Measurements from ENCODE around the gene KCTD21.
A peak's percentile ranks its signal among the peaks of the same experiment; 100 is the strongest.

KCTD21 gene

DNA sequence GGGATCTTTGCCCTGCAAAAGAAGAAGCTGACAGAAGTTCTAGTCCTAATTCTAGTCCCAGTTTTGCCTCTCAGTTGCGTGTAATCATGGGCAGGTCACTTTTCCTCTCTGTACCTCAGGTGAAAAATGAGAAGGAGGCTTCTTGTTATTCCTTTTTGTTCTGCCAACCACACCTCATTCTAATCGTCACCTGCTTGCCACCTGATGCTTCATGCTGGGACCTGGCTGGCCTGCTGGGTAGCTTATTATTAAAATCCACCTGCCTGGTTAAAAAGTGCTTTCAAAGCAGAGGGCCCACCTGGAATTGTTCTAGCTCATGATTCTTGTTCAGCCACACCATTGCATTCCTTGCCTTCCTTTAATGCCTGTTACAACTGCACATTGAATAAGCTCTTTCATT, 40.6 kb downstream of the KCTD21 start:
- H3K9me3 Mint-ChIP-seq: no peaks in the 10 kb centered on the region
- H3K4me3 Mint-ChIP-seq: no peak overlapping the region
- DNase-seq: no peak
- no peaks in the 10 kb centered on the region for H3K27me3 Mint-ChIP-seq
- peaks cover 3% of the 10 kb centered on the region for H3K36me3 Mint-ChIP-seq (ENCODE audit: insufficient read depth)
- H3K27ac Mint-ChIP-seq: no peak overlapping the region
- no peaks in the 10 kb centered on the region for H3K4me1 Mint-ChIP-seq (ENCODE audit: low read depth in 2 of 2)
- ATAC-seq (replicated peaks): no peak

- no peaks in the 10 kb centered on the region for H3K27me3 Mint-ChIP-seq
- no peaks in the 10 kb centered on the region for H3K9me3 Mint-ChIP-seq
- no peak for DNase-seq
- H3K4me1 Mint-ChIP-seq (ENCODE audit: low read depth in 2 of 2): peaks cover 0 to 6% of the 10 kb centered on the region in 2 donors
- H3K4me3 Mint-ChIP-seq: no peak overlapping the region
- peaks cover 2% of the 10 kb centered on the region for H3K36me3 Mint-ChIP-seq (ENCODE audit: insufficient read depth)
- no peak overlapping the region for H3K27ac Mint-ChIP-seq
- no peak for ATAC-seq (replicated peaks)
Observed at GRCh38 chr11:78145511-78146025, 42.9 kb downstream of the KCTD21 start.

- no peaks in the 10 kb centered on the region for H3K27me3 Mint-ChIP-seq
- peaks cover 6% of the 10 kb centered on the region for H3K36me3 Mint-ChIP-seq (ENCODE audit: insufficient read depth)
- peaks cover 13 to 28% of the 10 kb centered on the region in 2 donors for H3K4me1 Mint-ChIP-seq (ENCODE audit: low read depth in 2 of 2)
- H3K27ac Mint-ChIP-seq: no peak overlapping the region
- ATAC-seq (replicated peaks): no peak
- no peaks in the 10 kb centered on the region for H3K9me3 Mint-ChIP-seq
- no peak for DNase-seq
- H3K4me3 Mint-ChIP-seq: peak overlapping the region; percentile 62 to 86
Observed at GRCh38 chr11:78140392-78141077, 47.9 kb downstream of the KCTD21 start.

GRCh38 chr11:78139422-78140391, 48.7 kb downstream of the KCTD21 start, which contains the start of gene ALG8:
Gene ALG8, minus strand, starts transcription at chr11:78139626. Its CDS starts 38 bp downstream, at chr11:78139588.
- DNase-seq (peak; percentile 97 to 98 (median 97)), ATAC-seq (replicated peaks) (peak; percentile 94)
- Mint-ChIP-seq H3K4me3 (peak within 1 kb of the TSS; percentile 86 to 91), H3K9me3 (no peaks in the 10 kb centered on the region), H3K27ac (peak within 1 kb of the TSS; percentile 85 to 92), H3K36me3 (ENCODE audit: insufficient read depth) (peaks cover 12% of the 10 kb centered on the region), H3K27me3 (no peaks in the 10 kb centered on the region), H3K4me1 (ENCODE audit: low read depth in 2 of 2) (peaks cover 13 to 28% of the 10 kb centered on the region in 2 donors)

- no peaks in the 10 kb centered on the region for H3K9me3 Mint-ChIP-seq
- H3K4me1 Mint-ChIP-seq (ENCODE audit: low read depth in 2 of 2): peaks cover 13 to 28% of the 10 kb centered on the region in 2 donors
- H3K27me3 Mint-ChIP-seq: no peaks in the 10 kb centered on the region
- peak overlapping the region; percentile 85 to 92 for H3K27ac Mint-ChIP-seq
- peak; percentile 44 for ATAC-seq (replicated peaks)
- H3K36me3 Mint-ChIP-seq (ENCODE audit: insufficient read depth): peaks cover 12% of the 10 kb centered on the region
- DNase-seq: peak in 1 of 3 experiments; percentile 2
- peak overlapping the region; percentile 86 to 91 for H3K4me3 Mint-ChIP-seq
Observed at GRCh38 chr11:78138694-78139421, 49.6 kb downstream of the KCTD21 start.

- ATAC-seq (replicated peaks) (no peak), DNase-seq (no peak)
- Mint-ChIP-seq H3K27ac (peak overlapping the region; percentile 85 to 92), H3K9me3 (no peaks in the 10 kb centered on the region), H3K27me3 (no peaks in the 10 kb centered on the region), H3K36me3 (ENCODE audit: insufficient read depth) (peaks cover 12% of the 10 kb centered on the region), H3K4me3 (peak overlapping the region; percentile 86 to 91), H3K4me1 (ENCODE audit: low read depth in 2 of 2) (peaks cover 13 to 28% of the 10 kb centered on the region in 2 donors)
Observed at GRCh38 chr11:78138291-78138690, 50.1 kb downstream of the KCTD21 start.

- no peaks in the 10 kb centered on the region for H3K9me3 Mint-ChIP-seq
- no peak overlapping the region for H3K27ac Mint-ChIP-seq
- H3K27me3 Mint-ChIP-seq: no peaks in the 10 kb centered on the region
- ATAC-seq (replicated peaks): no peak
- H3K4me1 Mint-ChIP-seq (ENCODE audit: low read depth in 2 of 2): peaks cover 0 to 10% of the 10 kb centered on the region in 2 donors
- no peak overlapping the region for H3K4me3 Mint-ChIP-seq
- peaks cover 6% of the 10 kb centered on the region for H3K36me3 Mint-ChIP-seq (ENCODE audit: insufficient read depth)
- no peak for DNase-seq
Observed at GRCh38 chr11:78132475-78132874, 56.0 kb downstream of the KCTD21 start.

GRCh38 chr11:78131956-78132355, 56.5 kb downstream of the KCTD21 start:
- no peaks in the 10 kb centered on the region for H3K9me3 Mint-ChIP-seq
- peaks cover 6% of the 10 kb centered on the region for H3K36me3 Mint-ChIP-seq (ENCODE audit: insufficient read depth)
- H3K4me3 Mint-ChIP-seq: no peak overlapping the region
- DNase-seq (no peak), ATAC-seq (replicated peaks) (no peak)
- no peaks in the 10 kb centered on the region for H3K27me3 Mint-ChIP-seq
- no peak overlapping the region for H3K27ac Mint-ChIP-seq
- peaks cover 0 to 10% of the 10 kb centered on the region in 2 donors for H3K4me1 Mint-ChIP-seq (ENCODE audit: low read depth in 2 of 2)

- Mint-ChIP-seq H3K4me3 (no peak overlapping the region), H3K27ac (no peak overlapping the region), H3K4me1 (ENCODE audit: low read depth in 2 of 2) (peaks cover 0 to 8% of the 10 kb centered on the region in 2 donors), H3K36me3 (ENCODE audit: insufficient read depth) (no peaks in the 10 kb centered on the region), H3K27me3 (no peaks in the 10 kb centered on the region), H3K9me3 (no peaks in the 10 kb centered on the region)
- ATAC-seq (replicated peaks): no peak
- DNase-seq: no peak
Observed at GRCh38 chr11:78127403-78127802, 61.0 kb downstream of the KCTD21 start.
